Measurements from ENCODE around the gene RPRD1A.

GRCh38 chr18:36023336-36023735 lies 44.0 kb downstream of the RPRD1A start:
- TF ChIP-seq EZH2 (IDR thresholded peaks at IDR 0.05; ENCODE audit: insufficient read depth, poor library complexity, severe bottlenecking), result no peak
- no peak for TF ChIP-seq EZH2phosphoT487 (IDR thresholded peaks at IDR 0.05; ENCODE audit: insufficient read depth, low read depth)
